Dedifferentiated amniotic fluid mesenchymal stem cell (primary cell): ENCODE results near the gene ELK3.

ENCODE experiments used
- DNase-seq: peaks from one replicate; pipeline ENCODE4 v3.0.0-alpha.2; 2016; ENCODE audit errors: extremely low spot score

Gene ELK3

DNA sequence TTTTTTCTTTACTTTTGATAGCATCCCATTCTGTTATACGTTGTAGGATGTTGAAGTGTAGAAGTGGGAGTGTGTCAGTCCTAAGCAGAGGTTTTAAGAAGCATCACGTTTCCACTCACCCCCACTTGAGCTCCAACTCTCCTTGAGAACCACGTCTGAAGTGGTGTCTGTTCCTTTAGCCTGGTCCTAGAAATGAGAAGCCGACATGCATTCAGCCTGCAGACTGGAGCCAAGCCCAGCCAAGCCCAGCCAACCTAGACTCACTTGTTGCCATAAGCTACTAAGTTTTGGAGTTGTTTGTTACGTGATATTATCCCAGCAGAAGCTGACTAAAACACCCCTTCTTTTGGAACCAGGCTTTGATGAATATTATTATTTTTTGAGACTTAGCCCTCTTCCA lies 4.4 kb upstream of the ELK3 start:
- no peak for DNase-seq

- no peak for DNase-seq
Measured at GRCh38 chr12:96190413-96191108, 3.6 kb upstream of the ELK3 start.

DNA sequence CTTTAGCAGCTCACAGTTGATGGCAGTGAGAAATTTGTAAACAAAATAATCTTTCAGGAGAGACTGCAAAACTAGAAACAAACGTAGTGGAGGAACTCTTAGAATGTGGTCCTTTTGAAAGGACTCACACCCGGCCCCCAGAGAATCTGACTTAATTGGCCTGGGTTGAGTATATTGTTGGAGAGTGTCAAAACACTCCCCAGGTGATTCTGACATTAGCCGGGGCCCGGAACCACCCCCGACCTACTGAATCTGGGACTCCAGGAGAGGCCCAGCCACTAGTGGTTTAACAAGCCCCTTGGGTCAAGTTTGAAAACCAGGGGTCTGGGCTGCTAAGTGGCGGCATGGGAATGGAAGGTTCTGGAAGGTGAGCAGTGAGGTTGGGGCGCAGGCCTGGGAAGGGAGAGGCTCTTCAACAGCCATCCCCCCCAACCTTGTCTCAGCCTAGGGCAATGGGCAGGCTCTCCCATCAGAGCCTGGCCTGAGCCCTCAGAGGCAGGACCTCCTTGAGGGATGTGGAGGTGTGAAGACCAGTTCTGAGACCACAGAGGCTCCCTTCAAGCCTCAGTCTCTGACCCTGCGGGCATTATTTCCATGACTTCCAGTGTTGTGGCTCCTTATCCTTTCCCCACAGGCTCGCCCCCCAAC lies 1.1 kb upstream of the ELK3 start:
- DNase-seq: no peak

- no peak for DNase-seq
Measured at GRCh38 chr12:96194576-96194889, 358 bp downstream of the ELK3 start.

- peak; percentile 84 for DNase-seq
Measured at GRCh38 chr12:96194971-96195844, 1.0 kb downstream of the ELK3 start.

GRCh38 chr12:96195845-96196451 lies 1.8 kb downstream of the ELK3 start:
- DNase-seq: no peak

- DNase-seq: no peak
Measured at GRCh38 chr12:96196781-96197180, 2.6 kb downstream of the ELK3 start.

GRCh38 chr12:96197503-96198272 lies 3.5 kb downstream of the ELK3 start:
- peak; percentile 74 for DNase-seq

DNA sequence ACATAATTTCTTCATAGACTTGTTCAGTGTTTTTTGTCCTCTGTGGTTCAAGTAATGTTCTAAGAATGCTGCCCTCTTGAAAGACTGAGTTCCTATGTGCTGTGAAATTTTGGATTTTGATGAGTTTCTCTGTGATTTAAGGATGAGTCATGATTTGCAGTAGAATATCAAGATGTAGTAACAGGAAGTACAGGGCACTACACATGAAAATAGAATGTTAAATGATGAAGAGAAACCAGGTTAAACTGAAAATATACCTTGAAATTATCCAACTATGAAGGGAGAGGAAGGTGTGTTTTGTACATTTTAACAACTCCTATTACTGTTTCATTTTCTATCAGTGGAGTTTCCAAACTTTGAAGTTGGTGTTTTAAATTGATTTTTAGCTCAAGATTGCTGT lies 4.8 kb downstream of the ELK3 start:
- DNase-seq: peak; percentile 81

DNA sequence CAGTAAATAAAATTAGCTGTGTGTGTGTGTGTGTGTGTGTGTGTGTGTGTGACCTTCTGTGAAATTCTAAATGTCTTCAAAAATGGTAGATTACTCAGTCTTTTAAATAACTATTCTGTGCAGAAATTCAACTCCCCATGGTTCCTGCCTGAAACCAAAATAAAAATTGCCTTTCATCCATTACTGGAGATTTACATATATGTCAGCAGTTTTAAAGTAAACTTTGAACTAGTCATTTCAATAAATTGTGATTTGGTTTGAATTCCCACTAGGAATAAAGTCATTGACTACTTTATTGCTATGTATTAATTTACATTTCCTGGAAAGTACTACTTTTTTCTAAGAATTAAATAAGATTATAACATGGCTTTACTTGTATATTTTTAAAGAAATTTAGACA lies 5.3 kb downstream of the ELK3 start:
- DNase-seq: no peak

- DNase-seq: no peak
Measured at GRCh38 chr12:96201272-96202227, 7.4 kb downstream of the ELK3 start.

- DNase-seq: no peak
Measured at GRCh38 chr12:96204381-96204780, 10.2 kb downstream of the ELK3 start.

GRCh38 chr12:96205908-96206307 lies 11.7 kb downstream of the ELK3 start:
- no peak for DNase-seq

GRCh38 chr12:96206936-96207662 lies 12.9 kb downstream of the ELK3 start:
- no peak for DNase-seq

DNA sequence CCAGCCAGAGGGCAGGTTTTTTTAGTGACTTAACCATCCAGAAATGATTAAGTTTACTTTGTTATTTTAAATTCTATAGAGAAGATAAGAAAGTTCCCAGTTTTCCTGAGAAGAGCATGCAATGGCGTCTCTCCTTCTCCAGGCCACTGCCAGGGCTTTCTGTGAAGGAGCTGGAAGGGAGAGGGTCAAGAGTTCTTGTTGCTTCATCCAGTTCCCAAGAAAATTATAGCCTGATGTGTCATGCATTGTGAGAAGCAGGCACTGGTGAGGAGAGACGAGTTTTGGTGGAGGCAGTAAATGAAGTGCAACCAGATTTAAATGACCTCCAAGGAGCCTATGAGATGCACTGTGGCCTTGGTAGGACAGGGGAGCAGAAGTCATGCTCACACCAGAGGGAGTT lies 14.2 kb downstream of the ELK3 start:
- no peak for DNase-seq

DNA sequence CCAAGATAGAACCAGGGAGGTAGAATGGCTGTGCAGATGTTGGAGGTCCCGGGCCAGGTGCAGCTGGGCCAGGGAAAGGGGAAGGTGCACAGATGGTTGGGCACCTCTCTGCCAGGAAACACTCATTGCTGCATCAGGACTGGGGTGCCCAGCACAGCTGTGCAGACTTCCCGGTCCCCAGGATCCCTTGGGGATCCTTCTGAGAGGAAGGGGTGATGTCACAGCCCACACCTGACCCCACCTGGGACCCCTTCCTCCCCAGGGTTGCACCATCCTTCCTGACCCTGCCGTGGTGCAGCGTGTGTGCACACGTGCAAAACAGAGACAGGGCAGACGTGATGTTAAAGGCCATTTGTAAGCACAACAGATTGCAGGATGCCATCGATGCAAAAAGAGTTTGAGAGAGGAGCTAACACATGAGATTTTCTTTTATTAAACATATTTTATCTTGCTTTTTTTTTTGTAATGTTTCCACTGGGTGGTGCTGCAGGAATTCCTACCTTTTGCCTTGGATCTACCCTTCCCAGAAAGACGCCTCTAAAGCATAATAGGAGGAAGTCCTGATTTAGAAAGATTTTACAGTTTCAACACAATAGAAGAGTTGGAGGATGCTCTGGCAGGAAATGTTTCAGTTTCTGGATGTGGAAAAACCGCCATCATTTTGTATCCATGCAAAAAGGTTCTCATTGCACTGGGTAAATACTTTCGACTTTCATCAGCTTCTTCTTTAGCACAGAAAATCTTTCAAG lies 14.8 kb downstream of the ELK3 start:
- no peak for DNase-seq

GRCh38 chr12:96210376-96211055 lies 16.3 kb downstream of the ELK3 start:
- DNase-seq: no peak

DNA sequence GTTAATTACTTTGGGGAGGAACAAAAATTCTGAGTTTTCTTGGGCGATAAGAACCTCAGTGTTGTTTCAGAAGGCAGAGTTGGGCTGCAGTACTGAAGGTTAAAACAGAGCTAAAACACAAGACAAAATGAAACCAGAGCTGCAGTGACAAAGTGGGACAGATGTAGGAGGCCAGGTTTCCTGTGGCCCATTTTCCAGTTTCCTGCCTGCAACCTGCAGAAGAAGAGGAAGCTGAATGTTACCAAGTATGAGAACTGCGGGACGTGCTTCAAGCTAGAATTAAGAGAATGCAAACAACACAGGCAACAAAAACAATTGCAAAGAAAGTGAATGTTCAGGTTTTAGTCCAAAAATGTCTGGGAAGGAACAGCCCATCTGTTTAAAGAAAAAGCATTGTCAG lies 17.8 kb downstream of the ELK3 start:
- no peak for DNase-seq
